ENCODE measurements around the gene CNTNAP4.

CNTNAP4 gene

GRCh38 chr16:76387994-76388393 is 110.8 kb downstream of the CNTNAP4 start:
- DNase-seq (ENCODE audit: insufficient read length, low spot score), result no peak
- FAIRE-seq, result no peak

- peak; percentile 28 for FAIRE-seq
- DNase-seq (ENCODE audit: insufficient read length, low spot score), result no peak
These were observed 111.9 kb downstream of the CNTNAP4 start for GRCh38 chr16:76389126-76389525.

- DNase-seq (ENCODE audit: insufficient read length, low spot score) (no peak), FAIRE-seq (no peak)
These were observed 113.3 kb downstream of the CNTNAP4 start for GRCh38 chr16:76390476-76390875.

- FAIRE-seq (no peak), DNase-seq (ENCODE audit: insufficient read length, low spot score) (no peak)
These were observed 119.8 kb downstream of the CNTNAP4 start for GRCh38 chr16:76396977-76397376.

GRCh38 chr16:76409706-76410105 is 132.5 kb downstream of the CNTNAP4 start:
- DNase-seq (ENCODE audit: insufficient read length, low spot score) (no peak), FAIRE-seq (no peak)

- DNase-seq (ENCODE audit: insufficient read length, low spot score) (no peak), FAIRE-seq (no peak)
These were observed 144.4 kb downstream of the CNTNAP4 start for GRCh38 chr16:76421571-76421970.

GRCh38 chr16:76428858-76429257 is 151.7 kb downstream of the CNTNAP4 start:
- FAIRE-seq (no peak), DNase-seq (ENCODE audit: insufficient read length, low spot score) (no peak)

GRCh38 chr16:76441391-76441790 is 164.2 kb downstream of the CNTNAP4 start:
- no peak for DNase-seq (ENCODE audit: insufficient read length, low spot score)
- no peak for FAIRE-seq

- FAIRE-seq (no peak), DNase-seq (ENCODE audit: insufficient read length, low spot score) (no peak)
These were observed 164.7 kb downstream of the CNTNAP4 start for GRCh38 chr16:76441876-76442275.

GRCh38 chr16:76443973-76444372 is 166.8 kb downstream of the CNTNAP4 start:
- DNase-seq (ENCODE audit: insufficient read length, low spot score) (no peak), FAIRE-seq (no peak)

- FAIRE-seq (no peak), DNase-seq (ENCODE audit: insufficient read length, low spot score) (no peak)
These were observed 167.6 kb downstream of the CNTNAP4 start for GRCh38 chr16:76444832-76445231.

- FAIRE-seq (no peak), DNase-seq (ENCODE audit: insufficient read length, low spot score) (no peak)
These were observed 168.6 kb downstream of the CNTNAP4 start for GRCh38 chr16:76445815-76446214.

GRCh38 chr16:76446251-76446650 is 169.1 kb downstream of the CNTNAP4 start:
- no peak for DNase-seq (ENCODE audit: insufficient read length, low spot score)
- no peak for FAIRE-seq

- no peak for DNase-seq (ENCODE audit: insufficient read length, low spot score)
- peak; percentile 51 for FAIRE-seq
These were observed 173.7 kb downstream of the CNTNAP4 start for GRCh38 chr16:76450890-76451289.

- DNase-seq (ENCODE audit: insufficient read length, low spot score) (no peak), FAIRE-seq (no peak)
These were observed 178.1 kb downstream of the CNTNAP4 start for GRCh38 chr16:76455257-76455656.

- DNase-seq (ENCODE audit: insufficient read length, low spot score) (no peak), FAIRE-seq (no peak)
These were observed 178.8 kb downstream of the CNTNAP4 start for GRCh38 chr16:76456016-76456415.

- FAIRE-seq (no peak), DNase-seq (ENCODE audit: insufficient read length, low spot score) (no peak)
These were observed 181.9 kb downstream of the CNTNAP4 start for GRCh38 chr16:76459111-76459510.

- FAIRE-seq (no peak), DNase-seq (ENCODE audit: insufficient read length, low spot score) (no peak)
These were observed 184.6 kb downstream of the CNTNAP4 start for GRCh38 chr16:76461836-76462235.

GRCh38 chr16:76464955-76465620 is 187.9 kb downstream of the CNTNAP4 start:
- FAIRE-seq, result no peak
- no peak for DNase-seq (ENCODE audit: insufficient read length, low spot score)

- FAIRE-seq (no peak), DNase-seq (ENCODE audit: insufficient read length, low spot score) (no peak)
These were observed 189.7 kb downstream of the CNTNAP4 start for GRCh38 chr16:76466871-76467270.

- FAIRE-seq, result no peak
- no peak for DNase-seq (ENCODE audit: insufficient read length, low spot score)
These were observed 196.8 kb downstream of the CNTNAP4 start for GRCh38 chr16:76474048-76474447.

GRCh38 chr16:76478105-76478504 is 200.9 kb downstream of the CNTNAP4 start:
- FAIRE-seq, result no peak
- DNase-seq (ENCODE audit: insufficient read length, low spot score), result no peak

GRCh38 chr16:76483307-76483909 is 206.2 kb downstream of the CNTNAP4 start:
- FAIRE-seq (no peak), DNase-seq (ENCODE audit: insufficient read length, low spot score) (no peak)

Measured in HTR-8/SVneo (cell line).